ENCODE data around the gene PHF19.

PHF19 gene

DNA sequence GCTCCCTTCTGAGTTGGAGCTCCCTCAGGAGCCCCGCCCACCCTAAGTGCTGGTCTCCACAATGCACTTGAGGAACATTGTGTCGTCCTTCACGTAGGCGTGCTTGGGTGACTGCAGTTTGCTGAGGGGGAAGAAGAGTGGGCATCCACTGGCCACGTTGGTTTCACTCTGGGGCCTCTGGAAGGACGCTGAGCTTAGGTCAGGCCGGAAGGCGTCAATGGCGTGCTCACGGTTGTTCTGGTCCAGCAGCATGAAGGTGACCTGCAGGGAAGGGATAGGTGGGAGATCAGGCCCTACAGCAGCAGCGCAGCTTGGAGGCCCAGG lies 28.0 kb upstream of the PHF19 start:
- DNase-seq (ENCODE audit: low read depth), result no peak
- in situ Hi-C loops (cut with HindIII; ENCODE audit: low sequenced_read_pairs), result no loop called here
- TF ChIP-seq, protein P1, sequence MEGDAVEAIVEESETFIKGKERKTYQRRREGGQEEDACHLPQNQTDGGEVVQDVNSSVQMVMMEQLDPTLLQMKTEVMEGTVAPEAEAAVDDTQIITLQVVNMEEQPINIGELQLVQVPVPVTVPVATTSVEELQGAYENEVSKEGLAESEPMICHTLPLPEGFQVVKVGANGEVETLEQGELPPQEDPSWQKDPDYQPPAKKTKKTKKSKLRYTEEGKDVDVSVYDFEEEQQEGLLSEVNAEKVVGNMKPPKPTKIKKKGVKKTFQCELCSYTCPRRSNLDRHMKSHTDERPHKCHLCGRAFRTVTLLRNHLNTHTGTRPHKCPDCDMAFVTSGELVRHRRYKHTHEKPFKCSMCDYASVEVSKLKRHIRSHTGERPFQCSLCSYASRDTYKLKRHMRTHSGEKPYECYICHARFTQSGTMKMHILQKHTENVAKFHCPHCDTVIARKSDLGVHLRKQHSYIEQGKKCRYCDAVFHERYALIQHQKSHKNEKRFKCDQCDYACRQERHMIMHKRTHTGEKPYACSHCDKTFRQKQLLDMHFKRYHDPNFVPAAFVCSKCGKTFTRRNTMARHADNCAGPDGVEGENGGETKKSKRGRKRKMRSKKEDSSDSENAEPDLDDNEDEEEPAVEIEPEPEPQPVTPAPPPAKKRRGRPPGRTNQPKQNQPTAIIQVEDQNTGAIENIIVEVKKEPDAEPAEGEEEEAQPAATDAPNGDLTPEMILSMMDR (IDR thresholded peaks at IDR 0.05; ENCODE audit: low read depth, low read length, missing control alignments), result no peak
- H3K4me3 ChIP-seq (ENCODE audit: low read depth, low read length), result no peak overlapping the region

DNA sequence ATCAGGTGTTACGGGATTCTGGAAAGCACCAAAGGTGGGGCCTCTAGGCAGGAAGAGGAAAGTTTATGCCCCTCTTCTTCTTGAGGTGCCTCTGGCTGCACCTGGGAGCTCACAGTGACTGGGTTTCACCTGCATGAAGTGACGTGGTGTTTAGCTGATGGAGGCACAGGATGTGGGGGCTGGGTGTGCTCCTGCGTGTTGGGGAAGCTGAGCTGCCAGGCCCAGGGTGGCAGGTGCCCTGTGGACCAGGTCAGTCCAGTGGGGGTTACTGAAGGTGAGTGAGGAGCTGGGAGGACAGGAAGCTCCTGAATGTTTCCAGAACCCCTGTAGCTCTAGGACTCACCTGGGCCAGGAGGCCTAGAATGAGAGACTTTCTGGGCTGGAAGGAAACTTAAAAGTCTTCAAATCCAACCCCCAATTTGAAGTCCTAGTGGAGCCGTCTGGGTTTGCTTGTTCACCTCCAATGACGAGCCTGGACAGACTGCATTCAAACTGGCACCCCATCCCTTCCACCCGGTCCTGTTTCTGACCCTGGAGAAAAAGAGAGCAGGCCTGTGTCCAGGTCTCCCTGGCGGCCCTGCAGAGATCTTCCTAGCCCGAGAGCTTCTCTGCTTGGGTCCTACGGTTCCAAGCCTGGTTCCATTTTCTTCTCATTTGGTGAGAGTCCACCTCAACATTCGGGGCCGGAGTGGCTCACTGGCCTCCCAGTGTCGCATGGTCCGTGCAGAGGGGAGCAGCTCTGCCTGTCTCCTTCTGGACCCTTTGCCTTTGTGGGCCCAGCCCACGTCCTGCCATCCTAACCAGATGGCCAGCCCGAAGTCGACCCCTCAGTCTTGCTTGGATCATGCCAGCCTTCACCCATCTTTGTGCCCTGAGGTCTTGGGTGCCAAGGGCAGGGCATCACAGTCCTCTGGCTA lies 27.3 kb upstream of the PHF19 start:
- no peak for DNase-seq (ENCODE audit: low read depth)
- no peak overlapping the region for H3K4me3 ChIP-seq (ENCODE audit: low read depth, low read length)
- in situ Hi-C loops (cut with HindIII; ENCODE audit: low sequenced_read_pairs), result no loop called here
- TF ChIP-seq, protein P1 (IDR thresholded peaks at IDR 0.05; ENCODE audit: low read depth, low read length, missing control alignments), result no peak

DNA sequence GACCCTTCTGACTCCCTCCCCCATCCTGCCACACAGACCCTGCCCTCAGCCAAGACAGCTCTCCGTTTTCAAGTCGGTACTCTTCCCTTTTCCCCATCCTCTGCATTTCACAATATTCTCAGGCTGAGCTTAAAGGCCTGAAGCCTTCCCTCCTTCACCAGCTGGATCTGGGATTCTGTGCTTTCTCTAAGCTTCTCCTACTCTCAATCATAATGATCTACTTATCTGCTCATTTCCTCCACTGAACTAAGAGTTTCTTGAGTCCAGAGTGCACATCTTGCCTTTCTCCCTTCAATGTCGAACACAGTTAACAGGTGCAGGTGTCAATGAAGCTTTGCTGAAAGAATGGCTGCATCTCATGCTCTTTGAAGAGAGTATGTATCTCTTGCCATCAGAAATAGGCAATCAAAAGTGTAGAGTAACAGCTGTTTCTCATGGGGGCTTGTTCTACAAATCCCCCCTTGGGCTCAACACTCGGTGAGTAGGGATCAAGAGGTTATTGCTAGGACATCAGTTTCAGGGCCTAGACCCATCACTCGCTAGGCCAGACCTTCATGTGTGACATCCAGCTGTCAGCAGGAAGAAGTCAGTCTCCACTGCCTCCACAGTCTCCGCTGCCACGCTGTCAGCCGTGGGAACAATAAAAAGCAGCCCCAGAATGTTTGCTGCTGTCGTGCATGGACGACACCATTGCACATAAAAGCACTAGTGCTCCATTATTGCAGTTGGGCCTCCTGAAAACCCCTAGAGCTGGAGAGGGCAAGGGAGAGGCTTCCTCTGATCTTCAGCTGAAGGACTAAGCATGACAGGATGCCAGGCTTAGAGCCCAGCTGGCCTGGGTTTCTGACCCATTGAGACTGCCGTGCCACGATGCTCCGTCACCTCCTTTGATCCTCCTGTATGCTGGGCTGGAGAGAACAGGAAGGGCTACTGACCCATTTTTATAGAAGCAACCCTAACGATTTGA lies 25.9 kb upstream of the PHF19 start:
- no peak for DNase-seq (ENCODE audit: low read depth)
- in situ Hi-C loops (cut with HindIII; ENCODE audit: low sequenced_read_pairs), result no loop called here
- TF ChIP-seq, protein P1 (IDR thresholded peaks at IDR 0.05; ENCODE audit: low read depth, low read length, missing control alignments), result no peak
- no peak overlapping the region for H3K4me3 ChIP-seq (ENCODE audit: low read depth, low read length)

DNA sequence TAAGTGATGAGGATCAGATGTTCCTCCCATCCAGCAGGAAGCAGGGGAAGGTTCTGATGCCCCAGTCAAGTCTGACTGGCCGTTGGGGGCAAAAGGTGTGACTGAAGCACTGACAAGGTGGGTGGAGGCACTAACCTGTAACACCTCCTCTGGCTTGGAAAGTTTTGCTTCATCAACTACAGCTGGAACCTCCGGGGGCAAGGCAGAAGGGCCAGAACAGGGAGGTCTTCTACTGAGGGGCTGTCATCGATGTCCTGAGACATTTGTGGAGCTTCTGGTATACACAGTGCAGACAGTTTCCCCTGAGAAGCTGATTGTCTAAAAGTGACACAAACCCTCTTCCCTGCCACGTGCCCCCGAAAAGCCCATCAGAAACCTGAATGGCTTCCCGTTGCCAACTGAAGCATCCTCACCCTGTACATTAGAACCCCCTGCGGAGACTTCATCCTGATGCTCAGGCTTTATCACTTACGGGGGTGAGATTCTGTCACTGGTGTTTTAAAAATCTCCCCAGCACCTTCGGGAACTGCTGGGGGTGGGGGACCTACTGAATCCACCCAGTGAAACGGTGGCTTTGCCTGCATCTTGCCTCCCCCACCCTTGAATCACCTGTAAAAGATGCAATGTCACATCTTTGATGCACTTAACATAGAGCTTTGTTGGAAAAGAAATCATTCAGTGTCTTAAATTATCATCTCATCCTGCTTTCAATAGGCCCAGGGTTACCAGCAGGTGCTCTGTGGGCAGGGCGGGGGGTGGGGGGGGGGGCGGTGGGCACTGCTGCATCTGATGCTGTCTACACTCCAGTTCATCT lies 25.0 kb upstream of the PHF19 start:
- in situ Hi-C loops (cut with HindIII; ENCODE audit: low sequenced_read_pairs), result no loop called here
- DNase-seq (ENCODE audit: low read depth), result no peak
- TF ChIP-seq, protein P1 (IDR thresholded peaks at IDR 0.05; ENCODE audit: low read depth, low read length, missing control alignments), result no peak
- H3K4me3 ChIP-seq (ENCODE audit: low read depth, low read length), result no peak overlapping the region

DNA sequence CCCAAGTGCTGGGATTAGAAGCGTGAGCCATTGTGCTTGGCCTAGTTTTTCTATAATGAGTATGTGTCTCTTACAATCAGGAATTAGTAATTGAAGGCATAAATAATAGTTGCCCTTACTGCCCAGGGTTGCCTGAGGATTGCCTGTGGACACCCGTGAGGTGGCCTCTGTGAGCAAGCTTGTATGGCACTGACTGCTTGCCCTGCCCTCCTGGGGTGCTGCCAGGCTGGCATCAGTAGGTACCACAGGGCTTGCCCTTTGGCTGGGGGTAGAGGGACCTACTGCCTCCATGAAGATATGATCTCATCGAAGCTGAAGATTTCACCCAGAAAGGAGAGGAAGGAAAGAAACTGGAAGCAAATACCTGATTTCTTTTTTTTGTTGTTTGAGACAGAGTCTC lies 23.8 kb upstream of the PHF19 start:
- no peak overlapping the region for H3K4me3 ChIP-seq (ENCODE audit: low read depth, low read length)
- in situ Hi-C loops (cut with HindIII; ENCODE audit: low sequenced_read_pairs), result no loop called here
- TF ChIP-seq, protein P1 (IDR thresholded peaks at IDR 0.05; ENCODE audit: low read depth, low read length, missing control alignments), result no peak
- DNase-seq (ENCODE audit: low read depth), result no peak

All from astrocyte of the cerebellum (primary cell).